GM12878 (cell line): Measurements from ENCODE around the gene SLC39A13. TPM values are rescaled to one million over a fixed set of nuclear protein-coding genes. Genes with fewer than 3 reads are reported as not detected.
A peak's percentile ranks its signal among the peaks of the same experiment; 100 is the strongest.

Experiments used
- ATF2 ChIP-seq: IDR thresholded peaks from 2 replicates; pipeline ENCODE4 v1.6.1; 2012; ENCODE audit warnings: low read length, inconsistent platforms
- CREM ChIP-seq: IDR thresholded peaks from 2 replicates; pipeline ENCODE4 v1.6.1; 2014; ENCODE audit warnings: antibody characterized with exemption, low read depth
- ESRRA ChIP-seq: IDR thresholded peaks from 2 replicates; pipeline ENCODE4 v1.6.1; 2012; ENCODE audit warnings: mild to moderate bottlenecking, low read length, improper control_type of control experiment
- HCFC1 ChIP-seq: fragments of 150-350 bp; IDR thresholded peaks from 2 replicates; pipeline ENCODE4 v1.6.1; 2014; ENCODE audit warnings: low read length
- HDAC2 ChIP-seq: fragments of 200-600 bp; sonication (generic); IDR thresholded peaks from 2 replicates; pipeline ENCODE4 v1.6.1; 2017
- JUNB ChIP-seq: IDR thresholded peaks from 2 replicates; pipeline ENCODE4 v1.6.1; 2016; ENCODE audit warnings: antibody characterized with exemption, mild to moderate bottlenecking
- PAX5 ChIP-seq: IDR thresholded peaks from 2 replicates; pipeline ENCODE4 v1.6.1; 2011; ENCODE audit warnings: low read depth, low read length, borderline replicate concordance
- POLR2A ChIP-seq: IDR thresholded peaks from 2 replicates; pipeline ENCODE4 v1.6.1; 2011; ENCODE audit warnings: low read depth, mild to moderate bottlenecking, low read length
- POLR2AphosphoS5 ChIP-seq: IDR thresholded peaks from 2 replicates; pipeline ENCODE4 v1.6.1; 2011; ENCODE audit warnings: mild to moderate bottlenecking, low read length, inconsistent platforms
- RAD21 ChIP-seq: IDR thresholded peaks from 2 replicates; pipeline ENCODE4 v1.6.1; 2011; ENCODE audit warnings: mild to moderate bottlenecking, low read depth, low read length, moderate library complexity; ENCODE audit not compliant: insufficient read depth
- SIX5 ChIP-seq: IDR thresholded peaks from 2 replicates; pipeline ENCODE4 v1.6.1; 2011; ENCODE audit warnings: mild to moderate bottlenecking, low read depth, low read length, moderate library complexity; ENCODE audit not compliant: severe bottlenecking
- SKIL ChIP-seq: fragments of 450-650 bp; IDR thresholded peaks from 2 replicates; pipeline ENCODE4 v1.6.1; 2017; ENCODE audit warnings: mild to moderate bottlenecking, low read depth, inconsistent platforms; ENCODE audit not compliant: poor library complexity, severe bottlenecking
- SP1 ChIP-seq: IDR thresholded peaks from one replicate; pipeline ENCODE4 v1.6.1; 2011; ENCODE audit warnings: low read depth, low read length
- SRF ChIP-seq, 2 experiments: IDR thresholded peaks; 2 replicates each; pipeline ENCODE4 v1.6.1; 2011; ENCODE audit warnings: low read depth in 2 of 2, low read length in 2 of 2, mild to moderate bottlenecking in 1 of 2, moderate library complexity in 1 of 2
- ZNF217 ChIP-seq: fragments of 450-650 bp; IDR thresholded peaks from 2 replicates; pipeline ENCODE4 v1.6.1; 2017; ENCODE audit warnings: antibody characterized with exemption, mild to moderate bottlenecking
- ZNF592 ChIP-seq: fragments of 450-650 bp; IDR thresholded peaks from 2 replicates; pipeline ENCODE4 v1.6.1; 2017; ENCODE audit warnings: mild to moderate bottlenecking, moderate library complexity
- ZSCAN29 ChIP-seq: fragments of 450-650 bp; IDR thresholded peaks from 2 replicates; pipeline ENCODE4 v1.6.1; 2017; ENCODE audit warnings: mild to moderate bottlenecking, moderate library complexity
- polyA plus RNA-seq, 11 experiments: library from polyadenylated mRNA; depleted of rRNA in 4 of 11; unstranded in 6 of 11; stranded (reverse) in 5 of 11; fragments of >200 nt; fragmentation: Nextera tagmentation in 4 of 11; fragmentation: Illumina TruSeq in 1 of 11; extraction: Ambion mirVana in 4 of 11; extraction: Trizol in 1 of 11; gene quantifications; 1 replicate in 1 of 11; 2 replicates in 10 of 11; pipeline versions ENCODE4 v1.2.1 to v1.2.3, GENCODE V29; 2011 to 2016; ENCODE audit warnings: inconsistent platforms in 2 of 11, missing spikeins in 2 of 11, low read depth in 1 of 11
- total RNA-seq, 4 experiments: library from RNA; depleted of rRNA in 3 of 4; stranded (reverse); fragments of >200 nt in 3 of 4; fragmentation: Illumina TruSeq in 1 of 4; extraction: Trizol in 1 of 4; gene quantifications; 2 replicates each; pipeline versions ENCODE4 v1.2.1 to v1.2.3, GENCODE V29; 2013 to 2021
- TF ChIP-seq, protein P1 (sequence below): IDR thresholded peaks from 2 replicates; pipeline ENCODE4 v1.6.1; 2012; ENCODE audit warnings: low read depth, low read length, improper control_type of control experiment
- TF ChIP-seq, protein P2 (sequence below): fragments of 450-650 bp; formaldehyde crosslinking; IDR thresholded peaks from 2 replicates; pipeline ENCODE4 v1.5.0; 2022; ENCODE audit warnings: mild to moderate bottlenecking, missing genetic modification characterization

Gene SLC39A13
- total and polyA plus RNA-seq, 10 of the 15 experiments (the other 5 are each of a cell fraction or from before 2014, with no cell fraction given) = 0.23 to 19.8 (median 6.3) TPM

DNA sequence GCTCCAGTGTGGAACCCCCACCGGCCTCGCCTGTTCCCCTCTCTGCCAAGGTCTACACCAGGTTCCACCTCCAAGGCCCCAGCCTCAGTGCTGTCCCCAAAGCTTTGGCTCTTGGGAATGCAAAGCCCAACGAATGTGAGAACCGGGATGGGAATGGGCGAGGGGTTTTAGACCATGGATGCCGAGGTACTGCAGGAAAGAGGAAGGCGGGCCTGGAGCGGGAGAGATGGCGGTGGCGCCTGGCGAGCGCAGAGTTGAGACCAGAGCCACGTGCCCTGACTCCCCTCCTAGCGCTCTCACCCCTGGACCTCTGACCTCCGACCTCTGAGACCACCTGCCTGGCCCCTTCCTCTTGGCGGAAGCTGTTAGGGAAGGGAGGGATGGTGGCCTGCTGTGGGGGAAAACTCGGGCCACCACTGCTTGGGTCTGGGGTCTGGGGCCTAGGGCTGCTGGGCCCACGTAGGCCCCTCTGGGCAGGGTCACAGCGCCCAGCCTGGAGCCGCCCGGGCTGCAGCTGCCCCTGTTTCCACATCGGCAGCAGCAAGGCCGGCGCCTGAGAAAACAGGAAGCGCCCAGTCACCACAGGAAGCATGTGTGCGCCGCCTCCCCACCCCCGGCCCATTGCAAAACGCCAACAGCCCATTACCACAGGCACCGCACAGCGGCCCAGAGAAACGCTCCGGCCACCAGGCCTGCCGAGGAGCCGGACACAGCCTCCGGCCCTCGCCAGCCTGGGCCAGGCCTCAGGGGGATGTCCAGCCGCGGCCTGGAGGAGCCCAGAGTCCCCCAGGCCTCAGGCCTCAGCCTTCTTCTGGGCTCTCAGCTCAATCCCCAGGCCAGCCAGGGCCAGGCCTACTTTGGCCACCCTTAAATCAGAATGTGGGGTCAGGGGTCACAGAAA lies 13.8 kb upstream of the SLC39A13 start (continued):
- TF ChIP-seq ZNF592 (0 out of 2 replicates have a peak, but pooled peaks have one; percentile 7), HDAC2 (no peak), RAD21 (no peak), CREM (peak; percentile 57; the same call in 1 of the 2 replicates), POLR2AphosphoS5 (peak; percentile 72), SIX5 (no peak), PAX5 (peak; percentile 65; the same call in 1 of the 2 replicates), SKIL (no peak), HCFC1 (no peak; the same call in 1 of the 2 replicates), ATF2 (no peak), ZSCAN29 (no peak), POLR2A (peak; percentile 86), SP1 (peak; percentile 56), ZNF217 (no peak), JUNB (no peak), SRF (IDR thresholded peaks at IDR 0.05; ENCODE audit: low read depth in 2 of 2, low read length in 2 of 2) (0 out of 4 replicates have a peak, but pooled peaks of 1 of the 2 experiments have one; percentile 18), ESRRA (no peak)
- TF ChIP-seq, protein P1, sequence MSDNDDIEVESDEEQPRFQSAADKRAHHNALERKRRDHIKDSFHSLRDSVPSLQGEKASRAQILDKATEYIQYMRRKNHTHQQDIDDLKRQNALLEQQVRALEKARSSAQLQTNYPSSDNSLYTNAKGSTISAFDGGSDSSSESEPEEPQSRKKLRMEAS = peak; percentile 69
- TF ChIP-seq, protein P2, sequence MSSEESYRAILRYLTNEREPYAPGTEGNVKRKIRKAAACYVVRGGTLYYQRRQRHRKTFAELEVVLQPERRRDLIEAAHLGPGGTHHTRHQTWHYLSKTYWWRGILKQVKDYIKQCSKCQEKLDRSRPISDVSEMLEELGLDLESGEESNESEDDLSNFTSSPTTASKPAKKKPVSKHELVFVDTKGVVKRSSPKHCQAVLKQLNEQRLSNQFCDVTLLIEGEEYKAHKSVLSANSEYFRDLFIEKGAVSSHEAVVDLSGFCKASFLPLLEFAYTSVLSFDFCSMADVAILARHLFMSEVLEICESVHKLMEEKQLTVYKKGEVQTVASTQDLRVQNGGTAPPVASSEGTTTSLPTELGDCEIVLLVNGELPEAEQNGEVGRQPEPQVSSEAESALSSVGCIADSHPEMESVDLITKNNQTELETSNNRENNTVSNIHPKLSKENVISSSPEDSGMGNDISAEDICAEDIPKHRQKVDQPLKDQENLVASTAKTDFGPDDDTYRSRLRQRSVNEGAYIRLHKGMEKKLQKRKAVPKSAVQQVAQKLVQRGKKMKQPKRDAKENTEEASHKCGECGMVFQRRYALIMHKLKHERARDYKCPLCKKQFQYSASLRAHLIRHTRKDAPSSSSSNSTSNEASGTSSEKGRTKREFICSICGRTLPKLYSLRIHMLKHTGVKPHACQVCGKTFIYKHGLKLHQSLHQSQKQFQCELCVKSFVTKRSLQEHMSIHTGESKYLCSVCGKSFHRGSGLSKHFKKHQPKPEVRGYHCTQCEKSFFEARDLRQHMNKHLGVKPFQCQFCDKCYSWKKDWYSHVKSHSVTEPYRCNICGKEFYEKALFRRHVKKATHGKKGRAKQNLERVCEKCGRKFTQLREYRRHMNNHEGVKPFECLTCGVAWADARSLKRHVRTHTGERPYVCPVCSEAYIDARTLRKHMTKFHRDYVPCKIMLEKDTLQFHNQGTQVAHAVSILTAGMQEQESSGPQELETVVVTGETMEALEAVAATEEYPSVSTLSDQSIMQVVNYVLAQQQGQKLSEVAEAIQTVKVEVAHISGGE = no peak
